NCI-H128 (cell line): ENCODE data around the gene PRPS2.

Source experiments
- DNase-seq: peaks from one replicate; lab custom pipeline; 2025; ENCODE audit not compliant: unreplicated experiment; lab: John Stamatoyannopoulos, UW

The PRPS2 gene

DNA sequence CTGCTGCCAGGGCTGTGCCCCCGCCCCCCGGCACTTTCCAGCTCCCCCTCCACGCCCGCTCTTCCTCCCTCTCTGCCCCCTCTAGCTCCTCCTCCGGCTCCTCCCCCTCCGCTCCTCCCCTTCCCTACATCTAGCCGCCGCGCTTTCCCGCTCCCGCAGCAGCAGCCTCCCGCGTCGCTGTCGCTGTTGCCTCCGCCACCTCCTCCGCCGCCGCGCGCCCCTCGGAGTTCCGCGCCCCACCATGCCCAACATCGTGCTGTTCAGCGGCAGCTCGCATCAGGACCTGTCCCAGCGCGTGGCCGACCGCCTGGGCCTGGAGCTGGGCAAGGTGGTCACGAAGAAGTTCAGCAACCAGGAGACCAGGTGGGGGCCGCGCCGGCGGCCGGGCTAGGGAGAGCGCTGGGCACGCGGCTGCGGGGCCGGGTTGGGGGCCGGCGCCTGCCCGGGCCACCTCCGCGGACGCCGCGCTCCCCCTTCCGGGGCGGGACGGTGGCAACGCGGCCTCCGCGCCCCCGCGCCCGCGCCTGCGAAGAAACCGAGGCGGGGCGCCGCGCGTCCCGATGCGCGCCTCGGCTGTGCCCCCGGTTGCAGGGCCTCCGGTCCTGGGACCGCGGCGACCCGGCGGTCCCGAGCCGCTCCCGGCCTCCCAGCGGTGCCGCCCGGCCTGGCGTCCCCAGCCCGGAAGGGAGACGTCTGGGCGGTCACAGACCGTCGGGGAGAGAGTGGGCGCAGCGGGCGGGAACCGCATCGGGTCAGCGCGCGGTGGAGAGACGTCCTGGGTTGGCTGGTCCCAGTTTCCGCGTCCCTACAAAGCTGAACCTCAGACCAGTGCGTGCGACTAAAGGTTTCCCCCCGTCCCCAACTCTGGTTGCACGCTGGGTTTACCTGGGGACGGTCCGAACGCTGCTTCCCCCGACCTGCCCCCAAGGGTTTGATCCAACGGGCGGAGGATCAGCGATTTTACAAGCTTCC, at the start of gene PRPS2:
Gene PRPS2, plus strand, starts transcription at position 156 of the 972 bp plus-strand sequence. Its CDS starts 86 bp downstream, at position 242.
- peak; percentile 14 for DNase-seq

- DNase-seq, result no peak
These were observed 49.8 kb upstream of the PRPS2 start for GRCh38 chrX:12741416-12741815.

- DNase-seq, result no peak
These were observed 43.8 kb upstream of the PRPS2 start for GRCh38 chrX:12747433-12747832.

DNA sequence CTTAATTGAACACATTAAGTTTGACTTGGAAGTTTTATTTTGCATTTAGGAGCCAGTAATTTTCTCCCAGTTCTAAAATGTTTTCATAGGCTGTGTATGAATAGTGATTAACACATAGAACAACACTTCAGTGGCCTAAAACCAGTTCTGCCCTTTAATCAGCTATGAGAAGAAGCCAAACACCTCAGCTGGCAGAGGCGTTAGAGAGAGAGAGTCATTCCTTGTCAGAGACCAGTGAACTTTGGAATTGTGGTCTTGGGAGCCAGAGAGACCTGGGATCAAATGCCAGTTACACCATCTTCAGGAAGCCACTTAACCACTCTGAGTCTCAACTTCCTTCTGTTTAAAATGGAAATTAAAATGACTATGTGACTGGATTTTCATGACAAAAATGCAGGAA, 39.3 kb upstream of the PRPS2 start:
- DNase-seq, result no peak

GRCh38 chrX:12753366-12753765, 37.8 kb upstream of the PRPS2 start:
- no peak for DNase-seq

DNA sequence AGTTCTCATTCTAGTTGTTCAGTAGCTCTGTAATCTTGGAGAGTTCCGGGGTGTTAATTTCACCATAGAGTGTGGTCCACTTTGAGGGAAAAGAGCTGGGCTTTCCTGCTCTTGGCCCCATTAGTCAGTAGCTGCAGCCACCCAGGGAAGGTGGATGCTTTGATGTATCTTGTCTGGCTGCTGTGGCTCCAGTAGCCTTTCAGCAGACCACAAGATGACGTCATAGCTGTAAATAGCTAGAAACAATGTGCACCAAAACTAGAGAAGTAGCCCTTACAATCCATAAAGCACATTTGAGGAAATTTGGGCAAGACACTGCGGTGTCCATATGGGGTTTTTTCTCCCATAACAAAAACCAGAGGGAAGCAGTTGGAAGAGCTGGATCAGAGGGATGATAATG, 32.9 kb upstream of the PRPS2 start:
- no peak for DNase-seq

GRCh38 chrX:12767856-12768255, 23.4 kb upstream of the PRPS2 start:
- DNase-seq, result no peak

DNA sequence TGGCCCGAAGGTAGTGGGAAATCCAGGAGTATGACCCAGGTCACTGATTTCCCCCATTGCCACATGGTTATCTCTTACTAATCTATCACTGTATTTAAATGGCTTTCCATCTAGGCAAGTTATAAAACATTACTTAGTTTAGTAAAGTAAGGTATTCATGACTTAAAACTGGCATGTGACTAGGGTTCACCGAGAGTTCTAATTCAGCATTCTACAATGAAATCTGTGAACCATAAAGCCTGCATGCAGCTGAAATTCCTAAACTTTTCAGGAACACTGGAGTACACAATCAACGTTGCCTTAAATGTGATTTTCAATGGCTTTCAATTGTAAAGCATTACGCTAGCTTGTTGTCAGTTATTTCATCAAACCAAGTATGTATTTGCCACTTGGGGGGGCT, 22.7 kb upstream of the PRPS2 start:
- DNase-seq, result no peak

DNA sequence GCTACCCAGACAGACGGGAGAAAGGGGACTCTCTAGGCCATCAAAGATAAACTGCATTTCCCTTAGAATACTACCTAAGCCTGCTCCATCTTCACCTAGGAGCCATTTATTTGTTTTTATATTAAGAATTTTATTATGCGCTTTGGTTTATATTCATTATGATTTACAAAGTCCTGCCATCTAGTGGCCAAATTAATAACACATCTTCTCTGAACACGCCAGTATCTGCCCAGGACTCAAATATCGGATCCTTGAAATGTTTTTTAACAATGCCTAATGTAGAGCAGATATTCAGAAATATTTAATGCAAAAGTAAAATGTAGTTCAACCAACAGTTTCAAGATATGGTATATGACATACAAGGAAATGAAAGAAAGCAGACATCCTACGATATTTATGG, 20.8 kb upstream of the PRPS2 start:
- DNase-seq, result no peak

- no peak for DNase-seq
These were observed 19.7 kb upstream of the PRPS2 start for GRCh38 chrX:12771445-12772069.

GRCh38 chrX:12777670-12778069, 13.5 kb upstream of the PRPS2 start:
- DNase-seq, result no peak

DNA sequence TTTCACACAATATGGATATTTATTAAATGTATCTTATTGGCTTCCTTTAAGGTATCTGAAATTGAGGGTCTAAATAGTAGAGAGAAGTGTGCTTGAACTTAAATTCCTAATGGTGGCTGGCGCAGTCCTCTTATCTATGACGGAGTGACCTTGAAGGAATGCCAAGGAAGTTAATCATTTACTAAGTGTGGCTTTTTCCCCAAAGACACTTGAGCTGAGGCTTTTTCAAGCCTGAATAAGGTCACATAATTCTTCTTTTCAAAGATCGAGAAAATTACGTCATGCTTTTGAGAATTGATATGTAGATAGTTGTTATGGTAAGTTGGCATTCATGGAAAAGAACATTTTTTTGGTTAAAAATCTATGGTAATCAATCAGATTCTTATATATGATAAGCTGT, 11.7 kb upstream of the PRPS2 start:
- no peak for DNase-seq

DNA sequence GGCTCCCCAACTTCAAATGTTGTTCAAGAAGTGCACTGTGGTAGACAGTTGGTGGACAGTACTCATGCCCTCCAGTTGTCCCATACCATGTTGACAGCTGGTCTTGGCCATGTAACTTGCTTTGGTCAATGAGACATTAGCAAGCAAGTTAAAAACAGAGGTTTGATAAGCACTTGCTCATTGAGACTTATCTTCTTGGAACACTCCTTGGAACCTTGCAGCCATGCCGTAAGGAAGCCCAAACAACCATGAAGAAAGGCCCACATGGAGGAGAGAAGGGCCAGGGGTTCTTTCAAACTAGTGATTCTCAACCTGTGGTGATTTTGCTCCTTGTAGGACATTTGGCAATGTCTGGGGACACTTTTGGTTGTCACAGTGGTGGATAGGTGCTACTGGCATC, 2.6 kb upstream of the PRPS2 start:
- DNase-seq, result no peak

GRCh38 chrX:12789976-12790375, 1.2 kb upstream of the PRPS2 start:
- no peak for DNase-seq

GRCh38 chrX:12790885-12791256, 341 bp upstream of the PRPS2 start:
- DNase-seq, result no peak

DNA sequence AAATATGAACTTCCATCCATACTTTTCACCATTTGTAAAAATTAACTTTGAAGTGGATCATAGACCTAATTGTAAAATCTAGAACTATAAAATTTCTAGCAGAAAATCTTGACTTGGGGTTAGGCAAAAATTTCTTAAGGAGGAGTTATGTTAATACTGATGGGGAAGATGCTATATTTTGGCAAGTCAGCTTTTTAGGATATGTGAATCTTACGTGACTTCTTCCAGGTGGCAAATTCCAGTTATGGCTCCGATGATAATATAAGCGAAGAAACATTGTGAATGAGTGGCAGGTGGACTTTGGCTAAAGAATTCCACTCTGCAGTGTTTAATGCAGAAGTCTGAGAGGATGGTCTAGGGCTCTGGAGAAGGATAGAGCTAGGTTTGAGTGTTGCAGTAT, 1.5 kb downstream of the PRPS2 start:
- DNase-seq, result no peak

DNA sequence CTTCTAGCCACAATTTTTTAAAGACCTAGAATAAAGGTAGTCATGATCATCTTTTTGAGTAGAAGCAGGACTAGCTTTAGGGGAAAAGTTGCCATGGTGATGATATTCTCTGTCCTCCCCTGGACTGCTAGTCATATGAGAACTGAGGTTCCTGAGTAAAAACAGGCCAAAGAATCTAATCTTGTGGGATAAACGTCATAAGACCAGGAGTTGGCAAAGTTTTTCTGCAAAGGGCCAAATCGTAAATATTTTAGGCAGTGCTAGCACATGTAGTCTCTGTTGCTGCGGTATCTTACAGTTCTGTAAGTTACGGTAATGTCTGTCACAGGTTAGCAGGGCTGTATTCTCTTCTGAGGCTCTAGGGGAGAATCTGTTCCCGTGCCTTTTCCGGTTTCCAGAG, 3.4 kb downstream of the PRPS2 start:
- DNase-seq, result no peak

DNA sequence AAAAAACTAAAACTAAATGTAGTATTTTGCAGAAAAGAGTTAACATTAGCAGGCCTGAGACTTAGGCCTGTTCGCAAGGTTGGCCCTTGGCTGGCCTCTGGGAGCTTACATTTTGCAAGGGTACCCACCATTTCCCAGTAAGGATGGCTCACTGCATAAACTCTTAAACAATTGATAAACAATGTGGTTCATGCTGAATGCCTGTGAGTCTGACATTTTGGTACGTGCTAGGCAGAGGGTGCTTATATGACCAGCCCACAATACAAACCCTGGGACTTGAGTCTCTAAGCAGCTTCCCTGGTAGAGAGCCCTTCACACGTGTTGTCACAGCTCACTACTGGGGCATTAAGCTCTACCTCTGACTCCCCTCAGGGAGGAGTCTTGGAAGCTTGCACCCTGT, 7.4 kb downstream of the PRPS2 start:
- DNase-seq, result no peak

DNA sequence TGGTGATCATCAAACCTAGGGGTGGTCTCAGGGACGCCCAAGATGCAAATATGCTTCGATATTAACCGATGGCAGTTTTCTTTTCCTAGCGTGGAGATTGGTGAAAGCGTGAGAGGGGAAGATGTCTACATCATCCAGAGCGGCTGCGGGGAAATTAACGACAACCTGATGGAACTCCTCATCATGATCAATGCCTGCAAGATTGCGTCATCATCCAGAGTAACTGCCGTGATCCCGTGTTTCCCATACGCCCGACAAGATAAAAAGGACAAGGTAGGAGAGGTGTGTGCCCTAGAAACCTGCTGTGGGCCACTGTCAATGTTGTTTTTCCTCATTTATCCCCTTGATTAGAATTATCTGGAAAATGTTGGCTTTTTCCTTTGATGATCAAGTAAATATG, 7.9 kb downstream of the PRPS2 start:
- DNase-seq, result no peak

- DNase-seq, result no peak
These were observed 11.5 kb downstream of the PRPS2 start for GRCh38 chrX:12802741-12803140.

DNA sequence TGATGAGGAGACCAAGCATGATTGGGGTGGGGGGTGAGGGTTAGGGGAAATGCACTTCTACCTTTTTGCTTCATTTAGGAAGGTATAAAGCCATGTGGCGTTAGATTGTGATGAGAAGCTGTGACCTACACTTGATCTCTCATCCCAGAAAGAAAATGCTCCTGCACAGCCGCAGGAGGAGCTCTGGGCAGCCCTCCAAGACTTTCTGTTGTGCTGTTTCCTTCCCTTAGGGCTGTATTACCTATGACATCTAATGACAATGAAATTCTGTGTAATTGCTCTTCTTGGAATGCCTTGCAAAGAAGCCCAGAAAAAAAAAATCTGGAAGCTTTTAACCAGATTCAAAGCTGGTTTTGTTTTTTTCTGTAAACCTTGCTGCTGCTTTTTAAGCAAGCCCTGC, 13.4 kb downstream of the PRPS2 start:
- DNase-seq, result no peak

GRCh38 chrX:12805333-12805732, 14.1 kb downstream of the PRPS2 start:
- DNase-seq, result no peak
